WTC11 (cell line): ENCODE results near the gene ABCD4. TPM values are rescaled to one million over a fixed set of nuclear protein-coding genes. Genes with fewer than 3 reads are reported as not detected.
A peak's percentile ranks its signal among the peaks of the same experiment; 100 is the strongest.

Experiments
- ATAC-seq: fragments of 200-7000 bp; cut with Tn5 transposase; 2 replicates; pipeline ENCODE4 v1.10.0; 2021; ENCODE audit warnings: mild to moderate bottlenecking, moderate library complexity
- CTCF ChIA-PET: fragments of 300-600 bp; sonication (Branson Sonifier 250); formaldehyde crosslinking; loops from one replicate; lab custom pipeline; 2021; ENCODE audit warnings: antibody characterized with exemption; lab: Charles Lee
- POLR2A ChIA-PET: fragments of 350-600 bp; sonication (Branson Sonifier 250); formaldehyde crosslinking; loops from one replicate; lab custom pipeline; 2021; ENCODE audit warnings: antibody characterized with exemption; lab: Charles Lee
- DNase-seq: peaks from one replicate; pipeline ENCODE4 v3.0.0; 2021; ENCODE audit warnings: low spot score
- H3K27ac Mint-ChIP-seq: 2 replicates; pipeline ENCODE4 v1.8.0; 2021; ENCODE audit warnings: mixed read lengths
- H3K27me3 Mint-ChIP-seq: 2 replicates; pipeline ENCODE4 v1.8.0; 2021; ENCODE audit warnings: low read depth, mild to moderate bottlenecking, moderate library complexity, mixed read lengths
- H3K36me3 Mint-ChIP-seq: 2 replicates; pipeline ENCODE4 v1.8.0; 2021; ENCODE audit warnings: mixed read lengths
- H3K4me1 Mint-ChIP-seq: 2 replicates; pipeline ENCODE4 v1.8.0; 2022; ENCODE audit warnings: mixed read lengths
- H3K4me3 Mint-ChIP-seq: 2 replicates; pipeline ENCODE4 v1.8.0; 2021; ENCODE audit warnings: mild to moderate bottlenecking, moderate library complexity, mixed read lengths
- H3K9me3 Mint-ChIP-seq: 2 replicates; pipeline ENCODE4 v1.8.0; 2021; ENCODE audit warnings: mixed read lengths
- AR ChIP-seq: fragments of 250-450 bp; sonication (Bioruptor Pico); IDR thresholded peaks from 2 replicates; pipeline ENCODE4 v1.9.0; 2021; ENCODE audit warnings: mild to moderate bottlenecking
- CTCF ChIP-seq: fragments of 200-600 bp; IDR thresholded peaks from 2 replicates; pipeline ENCODE4 v1.8.0; 2022; ENCODE audit warnings: antibody characterized with exemption
- E2F4 ChIP-seq: sonication (generic); formaldehyde crosslinking; IDR thresholded peaks from 2 replicates; pipeline ENCODE4 v1.8.1; 2022; ENCODE audit warnings: low read depth, mild to moderate bottlenecking, moderate library complexity, missing genetic modification reagents, borderline replicate concordance
- EMX1 ChIP-seq: fragments of 250-450 bp; sonication (Bioruptor Pico); IDR thresholded peaks from 2 replicates; pipeline ENCODE4 v1.8.0; 2021; ENCODE audit warnings: mild to moderate bottlenecking
- ETV6 ChIP-seq: sonication (generic); formaldehyde crosslinking; IDR thresholded peaks from 2 replicates; pipeline ENCODE4 v1.8.1; 2022; ENCODE audit warnings: mild to moderate bottlenecking, missing genetic modification reagents
- FOXK1 ChIP-seq: sonication (generic); formaldehyde crosslinking; IDR thresholded peaks from 2 replicates; pipeline ENCODE4 v1.8.0; 2022; ENCODE audit warnings: mild to moderate bottlenecking, moderate library complexity, missing genetic modification reagents
- GABPB1 ChIP-seq: sonication (generic); formaldehyde crosslinking; IDR thresholded peaks from 2 replicates; pipeline ENCODE4 v1.8.1; 2023; ENCODE audit warnings: mild to moderate bottlenecking, missing genetic modification reagents
- GTF2I ChIP-seq: fragments of 250-450 bp; sonication (Bioruptor Pico); conservative IDR thresholded peaks from 2 replicates; pipeline ENCODE4 v1.4.0; 2021; ENCODE audit warnings: mild to moderate bottlenecking
- HMGA2 ChIP-seq: fragments of 250-450 bp; sonication (Bioruptor Pico); IDR thresholded peaks from 2 replicates; pipeline ENCODE4 v1.4.0; 2021; ENCODE audit warnings: mild to moderate bottlenecking, moderate library complexity
- HMGXB4 ChIP-seq: sonication (generic); formaldehyde crosslinking; IDR thresholded peaks from 2 replicates; pipeline ENCODE4 v1.8.1; 2023; ENCODE audit warnings: mild to moderate bottlenecking, moderate library complexity, missing genetic modification reagents
- IRF1 ChIP-seq: sonication (generic); formaldehyde crosslinking; IDR thresholded peaks from 2 replicates; pipeline ENCODE4 v1.8.0; 2023; ENCODE audit warnings: missing genetic modification reagents
- KAT7 ChIP-seq: sonication (generic); formaldehyde crosslinking; IDR thresholded peaks from 2 replicates; pipeline ENCODE4 v1.8.1; 2023; ENCODE audit warnings: missing genetic modification reagents, mild to moderate bottlenecking, borderline replicate concordance
- NR3C1 ChIP-seq: sonication (generic); formaldehyde crosslinking; conservative IDR thresholded peaks from 2 replicates; pipeline ENCODE4 v1.8.1; 2023; ENCODE audit warnings: low read depth, mild to moderate bottlenecking, missing genetic modification reagents
- SOX15 ChIP-seq: fragments of 250-450 bp; sonication (Bioruptor Pico); IDR thresholded peaks from 2 replicates; pipeline ENCODE4 v1.9.0; 2021; ENCODE audit warnings: mild to moderate bottlenecking
- TP53 ChIP-seq: sonication (generic); formaldehyde crosslinking; IDR thresholded peaks from 2 replicates; pipeline ENCODE4 v1.8.1; 2023; ENCODE audit warnings: mild to moderate bottlenecking, missing genetic modification reagents
- USF1 ChIP-seq: sonication (generic); formaldehyde crosslinking; IDR thresholded peaks from 2 replicates; pipeline ENCODE4 v1.8.0; 2022; ENCODE audit warnings: mild to moderate bottlenecking, missing genetic modification reagents
- ZMAT4 ChIP-seq: fragments of 250-450 bp; sonication (Bioruptor Pico); IDR thresholded peaks from 2 replicates; pipeline ENCODE4 v1.9.0; 2021; ENCODE audit warnings: mild to moderate bottlenecking
- ZNF121 ChIP-seq: sonication (generic); formaldehyde crosslinking; IDR thresholded peaks from 2 replicates; pipeline ENCODE4 v1.8.0; 2023; ENCODE audit warnings: missing genetic modification reagents
- ZNF232 ChIP-seq: sonication (generic); formaldehyde crosslinking; IDR thresholded peaks from 2 replicates; pipeline ENCODE4 v1.8.0; 2022; ENCODE audit warnings: mild to moderate bottlenecking, missing genetic modification reagents
- ZNF263 ChIP-seq: sonication (generic); formaldehyde crosslinking; IDR thresholded peaks from 2 replicates; pipeline ENCODE4 v1.8.1; 2022; ENCODE audit warnings: low read depth, mild to moderate bottlenecking, moderate library complexity, missing genetic modification reagents
- total RNA-seq: library from RNA; stranded (reverse); gene quantifications from 3 replicates; pipeline ENCODE4 v1.2.3, GENCODE V29; 2021

The ABCD4 gene
- total RNA-seq, 1 experiment from 2014 or later, result 90.2 TPM

GRCh38 chr14:74326369-74327152 lies 23.8 kb upstream of the ABCD4 start (continued):
- TF ChIP-seq ETV6 (CRISPR knock-in tag), result peak; percentile 84
- no peak for TF ChIP-seq E2F4 (CRISPR knock-in tag)
- peak; percentile 71; the same call in 1 of the 2 replicates for TF ChIP-seq TP53 (CRISPR knock-in tag)
- TF ChIP-seq SOX15 (CRISPR knock-in tag), result no peak

GRCh38 chr14:74325446-74325845 lies 22.7 kb upstream of the ABCD4 start:
- H3K36me3 Mint-ChIP-seq, result no peaks in the 10 kb centered on the region
- ChIA-PET CTCF (interaction anchor here (1.2 to 4.0 kb wide), 7 partner anchors 17 to 168 kb away, joined by 3 to 32 read pairs (median 8); partner anchors contain the start of genes ISCA2, NPC2 and VRTN), POLR2A (interaction anchor here (0.6 to 3.9 kb wide), 3 partner anchors 23 to 112 kb away, joined by 4 to 59 read pairs (median 4); partner anchors contain the start of gene VRTN)
- no peaks in the 10 kb centered on the region for H3K9me3 Mint-ChIP-seq
- ATAC-seq, result no peak
- no peak for DNase-seq
- H3K4me3 Mint-ChIP-seq, result peak overlapping the region; percentile 51; the same call in 1 of the 2 replicates
- H3K27ac Mint-ChIP-seq, result peak overlapping the region; percentile 97
- H3K27me3 Mint-ChIP-seq, result no peaks in the 10 kb centered on the region
- TF ChIP-seq GABPB1 (CRISPR knock-in tag) (no peak), GTF2I (CRISPR knock-in tag) (peak; percentile 80; the same call in 1 of the 2 replicates), IRF1 (CRISPR knock-in tag) (no peak), ZNF121 (peak; percentile 99)
- peaks cover 36% of the 10 kb centered on the region for H3K4me1 Mint-ChIP-seq

GRCh38 chr14:74324931-74325361 lies 22.2 kb upstream of the ABCD4 start:
- H3K4me1 Mint-ChIP-seq, result peaks cover 34% of the 10 kb centered on the region
- peak; percentile 60 for TF ChIP-seq CTCF
- TF ChIP-seq USF1, result no peak
- TF ChIP-seq KAT7, result no peak
- no peak for TF ChIP-seq EMX1 (CRISPR knock-in tag)
- TF ChIP-seq, all 79 proteins: peak for 1
- ChIA-PET CTCF (interaction anchor here (1.4 to 4.0 kb wide), 8 partner anchors 8 to 168 kb away, joined by 3 to 32 read pairs (median 8); partner anchors contain the start of genes ISCA2, NPC2 and VRTN), POLR2A (interaction anchor here (0.7 to 3.9 kb wide), 2 partner anchors 23 to 140 kb away, joined by 3 to 59 read pairs; partner anchors contain the start of gene VRTN)
- peak overlapping the region; percentile 51 for H3K4me3 Mint-ChIP-seq
- DNase-seq (peak; percentile 24), ATAC-seq (peak; percentile 4; the same call in 1 of the 2 replicates)
- no peaks in the 10 kb centered on the region for H3K27me3 Mint-ChIP-seq
- no peaks in the 10 kb centered on the region for H3K36me3 Mint-ChIP-seq
- no peaks in the 10 kb centered on the region for H3K9me3 Mint-ChIP-seq
- H3K27ac Mint-ChIP-seq, result peak overlapping the region; percentile 97

GRCh38 chr14:74314576-74314975 lies 11.8 kb upstream of the ABCD4 start:
- DNase-seq, result no peak
- ChIA-PET POLR2A (interaction anchor here (0.7 kb wide), 1 partner anchor 9 kb away, joined by 3 read pairs; no protein-coding TSS in a partner anchor), CTCF (no interaction called here)
- H3K36me3 Mint-ChIP-seq, result no peaks in the 10 kb centered on the region
- peaks cover 3% of the 10 kb centered on the region; the same call in 1 of the 2 replicates for H3K4me1 Mint-ChIP-seq
- no peak overlapping the region for H3K27ac Mint-ChIP-seq
- H3K9me3 Mint-ChIP-seq, result no peaks in the 10 kb centered on the region
- no peak overlapping the region for H3K4me3 Mint-ChIP-seq
- no peak for ATAC-seq
- no peaks in the 10 kb centered on the region for H3K27me3 Mint-ChIP-seq
- no peak for TF ChIP-seq AR (CRISPR knock-in tag)
- no peak for TF ChIP-seq ZNF263
- no peak for TF ChIP-seq FOXK1 (CRISPR knock-in tag)
- no peak for TF ChIP-seq GABPB1 (CRISPR knock-in tag)
- TF ChIP-seq HMGXB4 (CRISPR knock-in tag), result no peak
- TF ChIP-seq HMGA2 (CRISPR knock-in tag), result no peak
- no peak for TF ChIP-seq ZNF232 (CRISPR knock-in tag)
- no peak for TF ChIP-seq ZMAT4
- TF ChIP-seq NR3C1 (CRISPR knock-in tag), result no peak
